SK-MEL-5 (cell line): Measurements from ENCODE around the gene GORASP2. TPM values are rescaled to one million over a fixed set of nuclear protein-coding genes. Genes with fewer than 3 reads are reported as not detected.

Experiments used
- DNase-seq: peaks from one replicate; pipeline ENCODE4 v3.0.0-alpha.2; 2016; ENCODE audit warnings: low read depth, low spot score
- in situ Hi-C: cut with HindIII; loops from 2 replicates; pipeline ENCODE4 v1.10.0; 2016; ENCODE audit warnings: low sequenced_read_pairs, high pct_unique_total_duplicates, low pct_unique_long_range_greater_than_20kb
- total RNA-seq: library from RNA; depleted of rRNA; stranded (reverse); fragments of >200 nt; shearing (Covaris generic); gene quantifications from 2 replicates; pipeline ENCODE4 v1.2.3, GENCODE V29; 2014

The GORASP2 gene
- total RNA-seq, 1 experiment from 2014 or later: 36.6 TPM

- in situ Hi-C loops: no loop called here
- DNase-seq: no peak
These were observed 13.6 kb downstream of the GORASP2 start for GRCh38 chr2:170942615-170943014.

GRCh38 chr2:170943041-170943440 lies 14.0 kb downstream of the GORASP2 start:
- in situ Hi-C loops: no loop called here

GRCh38 chr2:170943596-170943995 lies 14.5 kb downstream of the GORASP2 start:
- in situ Hi-C loops: no loop called here
- DNase-seq: no peak

More at GRCh38 chr2:170943041-170943440, 14.0 kb downstream of the GORASP2 start:
- DNase-seq: no peak

GRCh38 chr2:170944545-170944944 lies 15.5 kb downstream of the GORASP2 start:
- in situ Hi-C loops: no loop called here
- DNase-seq: no peak

DNA sequence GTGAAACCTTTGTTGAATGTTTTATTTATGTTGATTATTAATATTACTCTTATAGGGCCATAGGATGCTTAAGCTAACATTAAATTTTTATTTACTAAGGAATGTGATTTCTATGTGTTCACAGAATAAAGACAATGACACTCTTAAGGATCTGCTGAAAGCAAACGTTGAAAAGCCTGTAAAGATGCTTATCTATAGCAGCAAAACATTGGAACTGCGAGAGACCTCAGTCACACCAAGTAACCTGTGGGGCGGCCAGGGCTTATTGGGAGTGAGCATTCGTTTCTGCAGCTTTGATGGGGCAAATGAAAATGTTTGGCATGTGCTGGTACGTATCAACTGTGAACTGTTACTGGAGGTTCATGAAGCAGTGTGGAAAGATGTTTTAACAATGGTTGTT lies 20.4 kb downstream of the GORASP2 start:
- DNase-seq: no peak
- in situ Hi-C loops: no loop called here

GRCh38 chr2:170950221-170950761 lies 21.2 kb downstream of the GORASP2 start:
- DNase-seq: no peak
- in situ Hi-C loops: no loop called here

GRCh38 chr2:170953941-170954340 lies 24.9 kb downstream of the GORASP2 start:
- in situ Hi-C loops: no loop called here
- DNase-seq: no peak

- in situ Hi-C loops: no loop called here
- no peak for DNase-seq
These were observed 34.3 kb downstream of the GORASP2 start for GRCh38 chr2:170963386-170963785.

DNA sequence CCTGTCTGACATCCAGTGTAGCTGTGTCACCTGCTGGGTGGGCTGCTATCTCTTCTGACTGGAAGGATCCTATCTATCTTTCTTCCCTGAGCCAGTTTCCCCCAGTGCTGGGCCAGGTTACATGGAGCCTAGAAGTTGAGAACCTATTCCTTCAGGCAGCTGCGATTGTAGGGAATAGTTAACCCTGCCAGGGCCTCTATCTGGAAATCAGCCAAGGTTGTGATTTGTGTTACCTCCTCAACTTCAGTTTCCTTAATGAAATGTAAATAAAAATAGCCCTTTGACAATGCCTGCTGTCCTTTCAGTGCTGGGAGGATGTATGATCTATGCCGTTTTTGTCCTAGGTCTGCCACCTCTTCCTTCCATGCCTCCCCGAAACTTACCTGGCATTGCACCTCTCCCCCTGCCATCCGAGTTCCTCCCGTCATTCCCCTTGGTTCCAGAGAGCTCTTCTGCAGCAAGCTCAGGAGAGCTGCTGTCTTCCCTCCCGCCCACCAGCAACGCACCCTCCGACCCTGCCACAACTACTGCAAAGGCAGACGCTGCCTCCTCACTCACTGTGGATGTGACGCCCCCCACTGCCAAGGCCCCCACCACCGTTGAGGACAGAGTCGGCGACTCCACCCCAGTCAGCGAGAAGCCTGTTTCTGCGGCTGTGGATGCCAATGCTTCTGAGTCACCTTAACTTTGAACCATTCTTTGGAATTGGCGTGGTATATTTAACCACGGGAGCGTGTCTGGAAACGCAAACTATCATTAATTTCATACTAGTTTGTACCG lies 36.6 kb downstream of the GORASP2 start:
- in situ Hi-C loops: no loop called here
- DNase-seq: no peak

DNA sequence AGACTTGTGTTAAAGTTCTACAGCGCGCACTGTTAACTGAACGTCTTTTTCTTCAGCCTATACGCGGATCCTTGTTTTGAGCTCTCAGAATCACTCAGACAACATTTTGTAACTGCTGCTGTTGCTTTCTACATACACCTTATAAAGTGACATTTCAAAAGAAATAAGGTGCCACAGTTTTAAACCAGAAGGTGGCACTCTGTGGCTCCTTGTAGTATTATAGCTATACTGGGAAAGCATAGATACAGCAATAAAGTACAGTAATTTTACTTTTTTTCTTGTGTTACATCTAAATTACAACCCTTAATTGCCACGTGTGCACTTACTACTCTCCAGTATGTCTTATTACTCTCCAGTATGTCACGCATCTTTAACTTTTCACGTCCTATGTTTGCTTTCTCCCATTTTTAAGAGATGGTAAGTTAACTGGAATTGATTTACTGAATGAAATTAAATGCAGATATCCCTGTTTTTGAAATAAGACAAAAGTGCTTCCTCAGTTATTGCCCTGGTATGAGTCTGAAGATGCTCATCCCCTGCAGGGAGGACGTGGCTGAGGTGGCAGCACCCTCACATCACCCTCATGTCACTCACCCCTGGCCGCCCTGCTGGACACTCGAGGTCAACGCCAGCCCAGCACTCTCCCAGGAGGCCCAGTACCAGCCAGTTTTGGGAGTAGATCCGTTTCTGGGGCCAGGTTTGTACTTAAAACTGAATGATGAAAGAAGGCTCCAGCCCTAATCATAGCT lies 37.8 kb downstream of the GORASP2 start:
- in situ Hi-C loops: no loop called here
- peak; percentile 26 for DNase-seq

GRCh38 chr2:170967553-170967952 lies 38.5 kb downstream of the GORASP2 start:
- no peak for DNase-seq
- in situ Hi-C loops: no loop called here

- in situ Hi-C loops: no loop called here
- peak; percentile 14 for DNase-seq
These were observed 39.4 kb downstream of the GORASP2 start for GRCh38 chr2:170968205-170969003.

- in situ Hi-C loops: no loop called here
- DNase-seq: no peak
These were observed 40.0 kb downstream of the GORASP2 start for GRCh38 chr2:170969030-170969429.

DNA sequence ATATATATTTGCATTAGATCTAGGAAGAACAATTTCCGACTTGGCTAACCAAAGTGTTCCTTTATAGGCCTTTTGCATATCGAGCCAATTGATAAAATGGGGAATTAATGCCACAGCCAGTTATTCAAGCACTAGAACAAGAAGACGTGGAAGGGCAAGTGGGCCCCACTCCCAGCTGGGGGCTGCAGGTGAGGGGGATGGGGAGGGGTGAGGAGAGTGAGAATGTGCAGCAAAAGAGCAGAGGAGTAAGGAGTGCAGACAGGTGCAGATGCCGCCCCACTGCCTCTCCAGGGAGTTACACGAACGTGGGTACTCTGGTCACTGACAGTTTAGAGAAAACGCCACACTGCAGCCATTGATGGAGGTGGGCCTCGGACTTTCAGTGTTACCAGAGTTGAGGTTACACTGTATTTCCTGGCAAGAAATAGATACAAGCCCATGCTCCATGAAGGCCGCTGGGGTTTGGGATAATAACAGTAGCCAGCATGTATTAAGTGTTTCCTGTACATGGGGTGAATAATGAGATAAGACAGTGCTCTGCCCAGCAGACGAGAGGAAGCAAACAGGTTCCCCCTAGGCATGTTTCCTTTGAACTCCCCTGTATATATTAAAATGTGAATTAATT lies 40.9 kb downstream of the GORASP2 start:
- DNase-seq: no peak
- in situ Hi-C loops: no loop called here

DNA sequence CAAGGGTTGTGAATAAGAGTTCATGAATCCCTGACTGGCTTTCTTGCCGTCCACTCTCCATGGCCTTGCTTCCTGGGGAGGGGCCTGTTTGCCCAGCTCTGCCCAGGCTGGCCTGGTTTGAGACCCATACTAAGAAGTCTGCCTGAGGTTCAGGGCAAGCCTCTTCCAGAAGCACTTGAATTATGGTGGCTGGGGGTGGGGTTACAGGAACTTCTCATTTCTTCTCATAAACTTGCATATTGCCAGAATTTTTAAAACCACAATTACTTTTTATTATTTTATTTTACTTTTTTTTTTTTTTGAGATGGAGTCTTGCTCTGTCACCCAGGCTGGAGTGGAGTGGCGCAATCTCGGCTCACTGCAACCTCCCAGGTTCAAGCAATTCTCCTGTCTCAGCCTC lies 42.0 kb downstream of the GORASP2 start:
- DNase-seq: no peak
- in situ Hi-C loops: no loop called here

DNA sequence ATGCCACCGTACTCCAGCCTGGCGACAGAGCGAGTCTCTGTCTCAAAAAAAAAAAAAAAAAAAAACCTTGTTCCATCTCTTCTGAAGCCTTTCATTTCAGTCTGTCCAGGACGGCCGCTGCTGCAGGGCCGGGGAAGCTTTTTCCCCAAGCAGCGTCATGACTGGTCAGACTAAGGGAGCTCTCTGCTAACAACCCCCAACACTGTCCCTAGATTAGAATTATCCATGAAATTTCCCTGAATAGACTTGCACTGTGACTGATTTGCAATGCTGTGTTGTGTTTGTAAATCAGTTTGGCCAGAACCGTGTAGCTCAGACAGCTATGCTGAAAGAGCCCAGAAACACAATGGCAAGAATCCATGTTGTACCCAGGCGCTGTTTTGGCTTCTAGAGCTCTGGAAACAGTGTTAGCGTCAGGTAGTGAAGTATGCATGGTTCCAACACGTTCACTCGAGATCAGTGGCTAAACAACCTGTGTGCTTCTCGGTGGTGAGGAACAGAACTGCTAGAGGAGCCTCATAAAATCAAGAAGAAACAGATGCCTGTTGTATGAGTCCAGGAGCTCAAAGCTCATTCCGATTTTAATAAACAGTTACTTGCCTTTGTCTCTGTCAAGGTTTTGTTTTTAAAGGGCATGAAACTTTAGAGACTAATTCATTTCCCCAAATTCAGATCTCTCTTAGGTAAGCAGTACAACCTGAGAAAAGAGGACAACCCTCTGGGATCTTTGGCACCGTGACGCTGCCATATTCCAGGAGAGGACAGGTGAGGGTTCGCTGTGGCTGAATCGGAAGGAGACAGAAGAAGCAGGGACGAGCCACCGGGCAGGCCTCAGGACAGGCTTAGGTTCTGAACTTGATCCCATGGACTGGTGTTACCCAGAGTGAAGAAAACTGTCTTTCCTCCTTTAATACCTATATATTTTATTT lies 43.5 kb downstream of the GORASP2 start:
- in situ Hi-C loops: no loop called here
- DNase-seq: no peak

DNA sequence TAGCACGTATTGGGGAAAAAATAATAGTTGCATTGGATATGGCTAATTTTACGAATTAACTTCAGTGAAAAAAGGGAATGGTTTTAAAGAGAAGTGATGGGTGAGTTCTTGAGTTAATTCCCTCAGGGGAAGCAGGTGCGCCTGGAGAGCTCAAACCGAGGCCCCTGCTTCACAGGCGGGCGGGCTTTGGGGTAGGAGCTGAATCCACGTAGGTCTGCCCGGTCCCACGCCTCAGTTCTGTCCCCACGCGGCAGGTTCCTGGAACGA lies 44.1 kb downstream of the GORASP2 start:
- in situ Hi-C loops: no loop called here

More for the DNA sequence above, 44.1 kb downstream of the GORASP2 start:
- no peak for DNase-seq
